Heart left ventricle (tissue), 16 donors: ENCODE data around the gene POLG. TPM values are rescaled to one million over a fixed set of nuclear protein-coding genes. Genes with fewer than 3 reads are reported as not detected.

ENCODE experiments used
- ATAC-seq, 4 donors: fragments of 200-7000 bp; cut with Tn5 transposase; one replicate each; pipeline ENCODE4 v1.9.1; 2020 to 2022; ENCODE audit warnings: moderate library complexity in 4 of 4, mild to moderate bottlenecking in 3 of 4, moderate number of reproducible peaks in 1 of 4
- DNase-seq, 5 donors: peaks; one replicate each; pipeline ENCODE4 v3.0.0-alpha.2; 2020
- H3K27ac ChIP-seq, 12 donors: fragments of 200-600 bp; sonication (generic) in 4 of 12; one replicate each; pipeline versions ENCODE4 v1.5.0 to v1.8.0; 2016 to 2022; ENCODE audit warnings: mild to moderate bottlenecking in 2 of 12
- H3K27me3 ChIP-seq, 9 donors: fragments of 200-600 bp; sonication (generic) in 2 of 9; one replicate each; pipeline versions ENCODE4 v1.5.1 to v1.8.0; 2016 to 2022; ENCODE audit warnings: mild to moderate bottlenecking in 3 of 9
- H3K36me3 ChIP-seq, 9 donors: fragments of 200-600 bp; sonication (generic) in 2 of 9; one replicate each; pipeline versions ENCODE4 v1.5.0 to v1.8.0; 2018 to 2022; ENCODE audit warnings: mild to moderate bottlenecking in 2 of 9
- H3K4me1 ChIP-seq, 12 donors: fragments of 200-600 bp; sonication (generic) in 4 of 12; one replicate each; pipeline versions ENCODE4 v1.5.0 to v1.8.0; 2016 to 2022; ENCODE audit warnings: mild to moderate bottlenecking in 3 of 12
- H3K4me3 ChIP-seq, 12 donors: fragments of 200-600 bp; sonication (generic) in 4 of 12; one replicate each; pipeline versions ENCODE4 v1.5.0 to v1.8.0; 2017 to 2022; ENCODE audit warnings: mild to moderate bottlenecking in 9 of 12, moderate library complexity in 4 of 12
- H3K9me3 ChIP-seq, 12 donors: fragments of 200-600 bp; sonication (generic) in 4 of 12; one replicate each; pipeline versions ENCODE4 v1.5.0 to v1.8.0; 2016 to 2022; ENCODE audit warnings: mild to moderate bottlenecking in 1 of 12
- POLR2A ChIP-seq, 2 donors: fragments of 450-650 bp; IDR thresholded peaks; one replicate each; pipeline ENCODE4 v1.6.1; 2017; ENCODE audit warnings: antibody characterized with exemption in 2 of 2, mild to moderate bottlenecking in 2 of 2, moderate library complexity in 2 of 2
- WGBS, 4 donors: extraction: QIAGEN DNeasy Blood & Tissue Kit in 2 of 4; methylation state at CpG; one replicate each; pipeline versions ENCODE4 v1.1.5 to v1.1.7; 2013 to 2018; 5-methylcytosine and 5-hydroxymethylcytosine counted together
- intact Hi-C, 10 donors: fragments of 100-400 bp; cut with DNase I; formaldehyde crosslinking; loops; one replicate each; pipeline versions ENCODE4 v1.11.1 to v1.14.2; 2022
- polyA plus RNA-seq, 2 donors: library from polyadenylated mRNA; stranded (reverse); fragments of 200-250 nt; gene quantifications; one replicate each; pipeline ENCODE4 v1.2.3, GENCODE V29; 2013
- total RNA-seq, 9 donors: library from RNA; depleted of rRNA in 2 of 9; stranded (reverse); fragments of >200 nt in 2 of 9; fragmentation: NEBNext Ultra II Directional in 3 of 9; extraction: Animal tissue kit (Norgen Biotek cat#: 25700) in 3 of 9; gene quantifications; one replicate each; pipeline versions ENCODE4 v1.1.0 to v1.2.4, GENCODE V29; 2016 to 2023
- TF ChIP-seq, protein P1 (sequence below), 12 donors: fragments of 200-600 bp; sonication (generic) in 4 of 12; IDR thresholded peaks; one replicate each; pipeline versions ENCODE4 v1.5.0 to v1.8.0; 2018 to 2022; ENCODE audit warnings: antibody characterized with exemption in 12 of 12, mild to moderate bottlenecking in 5 of 12
- donor health status: ischemic (EF 13 %, LVEDD 7.1; RV severe dilation, severe dysfunction).
- donor health status: healthy with polysubstance abuse.
- donor health status: DM: no; HTN: yes; CAD: no.
- donor health status: DM: no; HTN: no; CAD: no.
- donor health status: ischemic (EF 25% LVEDD 6.9; RV normal size, moderate dysfunction).
- donor health status: ischemic (EF 25% LVEDD 5.7; RV mildly dilated, moderate dysfunction).
- donor health status: healthy.
- donor health status: DM: yes; HTN: yes; CAD: no.
- donor health status: ischemic (EF 35%, LVEDD 5.7; RV mildly dilated, moderate dysfunction).
- donor health status: nonischemic (EF 11% LVEDD 7.7; RV severe dilation, severe dysfunction).
- donor health status: DM: yes; HTN: yes; CAD: no.
- donor health status: PGD.
- donor health status: ischemic (EF 29% LVEDD 5.4; RV normal size, mild dysfunction).
- donor health status: nonischemic (EF 23%, LVEDD 6.1; RV moderate dilation, normal function).

Gene POLG
- total and polyA plus RNA-seq, 11 donors, result 32.1 to 79.8 (median 38.4) TPM

DNA sequence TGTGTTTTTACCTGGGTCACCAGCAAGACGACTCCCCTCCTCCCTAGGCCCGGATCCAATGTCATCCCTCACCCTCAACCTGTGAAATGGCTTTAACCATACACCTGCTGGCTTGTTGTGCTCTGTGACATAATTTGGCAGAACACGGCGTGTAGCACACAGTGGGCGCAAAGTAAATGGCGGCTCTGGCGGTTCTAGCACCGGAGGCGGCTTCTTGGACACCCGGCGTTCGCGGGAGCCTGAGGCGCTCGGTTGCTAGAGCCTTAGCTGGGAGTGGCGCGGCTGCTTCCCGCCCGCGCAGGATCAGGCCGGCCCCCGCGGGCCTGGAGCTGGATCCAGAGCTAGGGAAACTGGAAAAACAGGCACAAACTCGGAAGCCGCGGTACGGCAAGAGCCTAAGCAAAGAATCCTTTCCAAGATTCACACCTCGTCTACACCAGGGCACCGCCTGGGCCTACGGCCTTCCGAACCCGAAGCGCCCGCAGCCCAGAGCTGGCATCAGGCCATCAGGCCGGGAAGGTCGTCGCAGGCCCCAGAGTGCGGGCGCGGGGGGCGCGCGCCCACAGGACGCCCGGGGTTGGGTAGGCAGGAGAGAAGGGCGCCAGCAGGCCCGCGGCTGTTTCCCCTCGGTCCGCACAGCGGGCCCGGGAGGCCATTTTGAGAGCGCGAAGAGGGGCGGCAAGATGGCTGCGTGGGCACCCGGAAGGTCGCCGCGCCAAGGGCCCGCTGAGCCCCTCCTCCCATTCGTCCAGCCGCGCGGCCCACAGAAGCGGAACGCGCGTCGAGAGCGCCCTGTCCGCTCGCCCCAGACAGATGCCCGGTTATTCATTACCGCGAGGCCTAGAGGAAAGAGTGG, 43.9 kb upstream of the POLG start:
- ATAC-seq (peak in 3 of 4 donors; percentile 49 to 80 (median 62)), DNase-seq (peak in 1 of 5 donors; percentile 30)
- Histone ChIP-seq H3K27me3 (peaks cover 24 to 97% (median 70%) of the 10 kb centered on the region in 9 donors), H3K36me3 (no peaks in the 10 kb centered on the region), H3K4me3 (peak overlapping the region; percentile 10 to 61 (median 51)), H3K27ac (peak overlapping the region in 1 of 12 donors; percentile 34), H3K4me1 (peaks cover 0 to 21% (median 14%) of the 10 kb centered on the region in 12 donors), H3K9me3 (no peaks in the 10 kb centered on the region)
- 2 to 4% (median 3%) methylated on average over 37 to 76 of the region's 76 CpGs for WGBS, 4 donors
- intact Hi-C loops, result no loop called here
- TF ChIP-seq, protein P1, sequence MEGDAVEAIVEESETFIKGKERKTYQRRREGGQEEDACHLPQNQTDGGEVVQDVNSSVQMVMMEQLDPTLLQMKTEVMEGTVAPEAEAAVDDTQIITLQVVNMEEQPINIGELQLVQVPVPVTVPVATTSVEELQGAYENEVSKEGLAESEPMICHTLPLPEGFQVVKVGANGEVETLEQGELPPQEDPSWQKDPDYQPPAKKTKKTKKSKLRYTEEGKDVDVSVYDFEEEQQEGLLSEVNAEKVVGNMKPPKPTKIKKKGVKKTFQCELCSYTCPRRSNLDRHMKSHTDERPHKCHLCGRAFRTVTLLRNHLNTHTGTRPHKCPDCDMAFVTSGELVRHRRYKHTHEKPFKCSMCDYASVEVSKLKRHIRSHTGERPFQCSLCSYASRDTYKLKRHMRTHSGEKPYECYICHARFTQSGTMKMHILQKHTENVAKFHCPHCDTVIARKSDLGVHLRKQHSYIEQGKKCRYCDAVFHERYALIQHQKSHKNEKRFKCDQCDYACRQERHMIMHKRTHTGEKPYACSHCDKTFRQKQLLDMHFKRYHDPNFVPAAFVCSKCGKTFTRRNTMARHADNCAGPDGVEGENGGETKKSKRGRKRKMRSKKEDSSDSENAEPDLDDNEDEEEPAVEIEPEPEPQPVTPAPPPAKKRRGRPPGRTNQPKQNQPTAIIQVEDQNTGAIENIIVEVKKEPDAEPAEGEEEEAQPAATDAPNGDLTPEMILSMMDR (IDR thresholded peaks at IDR 0.05), result no peak
- no peak for TF ChIP-seq POLR2A (IDR thresholded peaks at IDR 0.05)

DNA sequence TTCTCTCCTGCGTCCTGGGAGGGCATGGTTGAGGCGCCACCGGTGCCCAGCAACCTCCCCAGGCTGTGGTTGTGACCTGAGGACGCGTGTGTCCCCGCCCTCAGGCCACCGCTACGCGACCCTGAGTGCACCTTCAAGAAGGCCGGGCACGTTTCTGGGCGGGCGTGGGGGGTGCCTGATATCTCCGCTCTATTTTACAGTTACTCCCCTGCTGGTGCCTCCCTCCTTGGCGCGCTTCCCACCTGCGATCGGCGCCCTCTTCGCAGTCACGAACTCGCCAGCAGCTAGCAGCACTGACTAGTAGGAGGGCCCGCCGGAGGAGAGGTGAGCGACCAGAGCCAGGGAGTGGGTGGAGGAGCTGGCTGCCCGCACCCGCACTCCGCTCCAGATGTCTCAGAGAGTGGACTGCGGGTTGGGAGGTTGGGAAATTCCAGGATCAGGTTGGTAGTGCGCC, 43.2 kb upstream of the POLG start:
- Histone ChIP-seq H3K4me1 (peaks cover 0 to 21% (median 14%) of the 10 kb centered on the region in 12 donors), H3K27ac (no peak overlapping the region), H3K27me3 (peaks cover 31 to 99% (median 77%) of the 10 kb centered on the region in 9 donors), H3K9me3 (no peaks in the 10 kb centered on the region), H3K4me3 (peak overlapping the region in 9 of 12 donors; percentile 10 to 61 (median 53)), H3K36me3 (no peaks in the 10 kb centered on the region)
- no peak for TF ChIP-seq POLR2A (IDR thresholded peaks at IDR 0.05)
- TF ChIP-seq, protein P1 (IDR thresholded peaks at IDR 0.05), result no peak
- WGBS, 4 donors, result 4 to 9% (median 8%) methylated on average over 11 to 30 of the region's 30 CpGs
- DNase-seq (no peak), ATAC-seq (peak in 2 of 4 donors; percentile 30 to 45)
- intact Hi-C loops, result no loop called here

DNA sequence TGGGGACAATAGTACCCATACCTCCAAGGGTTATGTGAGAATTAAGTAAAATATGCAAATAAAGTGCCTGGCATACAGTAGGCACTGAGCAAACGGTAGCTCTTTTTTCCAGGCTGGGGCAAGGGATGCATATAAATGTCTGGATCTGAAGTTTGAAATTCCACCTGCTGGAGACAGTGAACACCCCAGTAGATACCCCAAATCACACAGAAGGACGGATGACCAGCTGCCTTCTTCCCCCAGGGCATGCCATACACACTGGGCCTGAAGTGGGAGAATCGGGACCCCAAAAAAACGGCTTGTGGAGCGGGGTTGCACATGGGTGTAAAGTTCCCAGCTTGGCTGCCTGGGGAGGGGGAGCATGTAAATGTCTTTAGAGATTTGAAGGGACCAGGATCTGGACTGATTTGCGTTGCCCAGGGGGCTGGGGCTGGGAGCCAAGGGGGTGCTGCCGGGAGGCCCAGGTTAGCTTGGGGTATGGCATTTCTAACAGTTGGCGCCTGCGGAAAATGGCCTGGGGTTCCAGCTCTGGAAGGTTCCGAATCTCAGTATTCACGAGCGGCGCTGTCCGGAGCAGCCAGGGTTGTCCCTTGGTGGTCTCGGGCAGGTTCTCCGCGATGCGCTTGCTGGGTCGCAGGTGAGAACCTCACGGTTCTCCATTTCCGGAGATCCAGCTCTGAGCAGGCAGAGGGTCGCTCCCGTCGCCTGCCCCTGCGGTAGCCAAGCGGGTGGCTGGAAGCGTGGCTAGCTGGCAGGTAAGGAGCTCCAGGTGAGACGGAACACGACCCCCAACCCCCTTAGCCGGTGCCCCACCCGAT, 42.6 kb upstream of the POLG start:
- Histone ChIP-seq H3K27me3 (peaks cover 37 to 100% (median 83%) of the 10 kb centered on the region in 9 donors), H3K36me3 (no peaks in the 10 kb centered on the region), H3K27ac (no peak overlapping the region), H3K4me1 (peaks cover 0 to 21% (median 14%) of the 10 kb centered on the region in 12 donors), H3K9me3 (no peaks in the 10 kb centered on the region), H3K4me3 (peak overlapping the region in 1 of 12 donors; percentile 10)
- WGBS, 4 donors, result 9 to 20% (median 11%) methylated on average over 10 to 31 of the region's 31 CpGs
- DNase-seq, result no peak
- no peak for ATAC-seq
- TF ChIP-seq POLR2A (IDR thresholded peaks at IDR 0.05), result no peak
- TF ChIP-seq, protein P1 (IDR thresholded peaks at IDR 0.05), result no peak
- intact Hi-C loops, result no loop called here
